Activated CD4-positive, alpha-beta memory T cell treated with anti-CD3 and anti-CD28 coated beads for 36 hours (primary cell): Measurements from ENCODE around the gene MUC5B. TPM values are rescaled to one million over a fixed set of nuclear protein-coding genes. Genes with fewer than 3 reads are reported as not detected.
"Not testable (repeated sequence)": the region's sequence is repeated elsewhere in the genome, so short reads cannot be mapped to it uniquely, and the experiment has no call there.

Experiments
- CTCF ChIA-PET: fragments of 350-600 bp; sonication (Branson Sonifier 250); formaldehyde crosslinking; loops from one replicate; lab custom pipeline; 2021; ENCODE audit warnings: antibody characterized with exemption, inconsistent platforms; lab: Charles Lee
- POLR2A ChIA-PET: fragments of 350-600 bp; sonication (Branson Sonifier 250); formaldehyde crosslinking; loops from one replicate; lab custom pipeline; 2021; ENCODE audit warnings: antibody characterized with exemption; lab: Charles Lee
- DNase-seq: peaks from one replicate; pipeline ENCODE4 v3.0.0-alpha.2; 2020
- H3K27ac Mint-ChIP-seq: one replicate; pipeline ENCODE4 v1.8.0; 2021; ENCODE audit warnings: mixed read lengths
- H3K27me3 Mint-ChIP-seq: one replicate; pipeline ENCODE4 v1.8.0; 2021; ENCODE audit warnings: mixed read lengths
- H3K36me3 Mint-ChIP-seq: one replicate; pipeline ENCODE4 v1.8.0; 2021; ENCODE audit warnings: mixed read lengths
- H3K4me1 Mint-ChIP-seq: one replicate; pipeline ENCODE4 v1.8.0; 2021; ENCODE audit warnings: low read depth, mixed read lengths
- H3K4me3 Mint-ChIP-seq: one replicate; pipeline ENCODE4 v1.8.0; 2021; ENCODE audit warnings: mild to moderate bottlenecking, mixed read lengths
- H3K9me3 Mint-ChIP-seq: one replicate; pipeline ENCODE4 v1.8.0; 2021; ENCODE audit warnings: mixed read lengths
- intact Hi-C: fragments of 100-400 bp; cut with micrococcal nuclease; formaldehyde crosslinking; loops from one replicate; pipeline ENCODE4 v1.15.1; 2023
- total RNA-seq, 2 experiments: library from RNA; stranded (reverse); gene quantifications; one replicate each; pipeline ENCODE4 v1.2.3, GENCODE V29; 2021

Gene MUC5B
- total RNA-seq, 2 experiments from 2014 or later = not detected

- H3K36me3 Mint-ChIP-seq, DNase-seq, intact Hi-C loops, H3K27me3 Mint-ChIP-seq, CTCF ChIA-PET, H3K27ac Mint-ChIP-seq, H3K9me3 Mint-ChIP-seq, H3K4me1 Mint-ChIP-seq, POLR2A ChIA-PET, H3K4me3 Mint-ChIP-seq: not testable (repeated sequence)
Observed at GRCh38 chr11:1244557-1244956, 21.7 kb downstream of the MUC5B start.

- H3K36me3 Mint-ChIP-seq, DNase-seq, H3K4me1 Mint-ChIP-seq, intact Hi-C loops, POLR2A ChIA-PET, H3K4me3 Mint-ChIP-seq, H3K27me3 Mint-ChIP-seq, H3K9me3 Mint-ChIP-seq, CTCF ChIA-PET, H3K27ac Mint-ChIP-seq: not testable (repeated sequence)
Observed at GRCh38 chr11:1245717-1246116, 22.9 kb downstream of the MUC5B start.

- H3K27me3 Mint-ChIP-seq, H3K4me1 Mint-ChIP-seq, intact Hi-C loops, POLR2A ChIA-PET, DNase-seq, H3K36me3 Mint-ChIP-seq, H3K27ac Mint-ChIP-seq, H3K9me3 Mint-ChIP-seq, CTCF ChIA-PET, H3K4me3 Mint-ChIP-seq: not testable (repeated sequence)
Observed at GRCh38 chr11:1246301-1246700, 23.4 kb downstream of the MUC5B start.

GRCh38 chr11:1247026-1247425, 24.2 kb downstream of the MUC5B start:
- H3K4me1 Mint-ChIP-seq, H3K36me3 Mint-ChIP-seq, CTCF ChIA-PET, H3K27me3 Mint-ChIP-seq, H3K9me3 Mint-ChIP-seq, POLR2A ChIA-PET, DNase-seq, H3K27ac Mint-ChIP-seq, intact Hi-C loops, H3K4me3 Mint-ChIP-seq: not testable (repeated sequence)

- H3K4me3 Mint-ChIP-seq, POLR2A ChIA-PET, H3K27ac Mint-ChIP-seq, H3K36me3 Mint-ChIP-seq, H3K4me1 Mint-ChIP-seq, DNase-seq, H3K9me3 Mint-ChIP-seq, CTCF ChIA-PET, H3K27me3 Mint-ChIP-seq, intact Hi-C loops: not testable (repeated sequence)
Observed at GRCh38 chr11:1248951-1249350, 26.1 kb downstream of the MUC5B start.

GRCh38 chr11:1250411-1250810, 27.5 kb downstream of the MUC5B start:
- H3K27ac Mint-ChIP-seq, DNase-seq, H3K36me3 Mint-ChIP-seq, H3K9me3 Mint-ChIP-seq, POLR2A ChIA-PET, CTCF ChIA-PET, H3K4me3 Mint-ChIP-seq, H3K27me3 Mint-ChIP-seq, intact Hi-C loops, H3K4me1 Mint-ChIP-seq: not testable (repeated sequence)

GRCh38 chr11:1251236-1251770, 28.4 kb downstream of the MUC5B start:
- intact Hi-C loops = no loop called here
- Mint-ChIP-seq H3K9me3 (no peaks in the 10 kb centered on the region), H3K4me1 (no peaks in the 10 kb centered on the region), H3K36me3 (no peaks in the 10 kb centered on the region), H3K27me3 (no peaks in the 10 kb centered on the region), H3K4me3 (no peak overlapping the region), H3K27ac (no peak overlapping the region)
- CTCF ChIA-PET = no interaction called here
- no peak for DNase-seq
- POLR2A ChIA-PET = no interaction called here

- no peak overlapping the region for H3K4me3 Mint-ChIP-seq
- intact Hi-C loops = no loop called here
Observed at GRCh38 chr11:1252371-1253102, 29.7 kb downstream of the MUC5B start.

GRCh38 chr11:1253103-1253485, 30.2 kb downstream of the MUC5B start:
- intact Hi-C loops = no loop called here
- Mint-ChIP-seq H3K36me3 (no peaks in the 10 kb centered on the region), H3K27me3 (no peaks in the 10 kb centered on the region), H3K9me3 (no peaks in the 10 kb centered on the region), H3K27ac (no peak overlapping the region), H3K4me3 (no peak overlapping the region), H3K4me1 (no peaks in the 10 kb centered on the region)
- ChIA-PET CTCF (no interaction called here), POLR2A (no interaction called here)
- no peak for DNase-seq

More at GRCh38 chr11:1252371-1253102, 29.7 kb downstream of the MUC5B start:
- ChIA-PET POLR2A (no interaction called here), CTCF (no interaction called here)
- Mint-ChIP-seq H3K4me1 (no peaks in the 10 kb centered on the region), H3K36me3 (no peaks in the 10 kb centered on the region), H3K9me3 (no peaks in the 10 kb centered on the region), H3K27me3 (no peaks in the 10 kb centered on the region), H3K27ac (no peak overlapping the region)
- DNase-seq = no peak

- intact Hi-C loops = no loop called here
- Mint-ChIP-seq H3K4me3 (no peak overlapping the region), H3K27me3 (no peaks in the 10 kb centered on the region), H3K36me3 (no peaks in the 10 kb centered on the region), H3K4me1 (no peaks in the 10 kb centered on the region), H3K27ac (no peak overlapping the region), H3K9me3 (no peaks in the 10 kb centered on the region)
- ChIA-PET POLR2A (no interaction called here), CTCF (no interaction called here)
- no peak for DNase-seq
Observed at GRCh38 chr11:1254086-1254648, 31.3 kb downstream of the MUC5B start.

- ChIA-PET POLR2A (no interaction called here), CTCF (no interaction called here)
- no peaks in the 10 kb centered on the region for H3K27me3 Mint-ChIP-seq
- no peaks in the 10 kb centered on the region for H3K9me3 Mint-ChIP-seq
- no peak overlapping the region for H3K27ac Mint-ChIP-seq
- H3K36me3 Mint-ChIP-seq = no peaks in the 10 kb centered on the region
- DNase-seq = no peak
- intact Hi-C loops = no loop called here
- H3K4me1 Mint-ChIP-seq = no peaks in the 10 kb centered on the region
- no peak overlapping the region for H3K4me3 Mint-ChIP-seq
Observed at GRCh38 chr11:1254733-1255132, 31.9 kb downstream of the MUC5B start.

- intact Hi-C loops = no loop called here
- Mint-ChIP-seq H3K9me3 (no peaks in the 10 kb centered on the region), H3K36me3 (no peaks in the 10 kb centered on the region), H3K4me3 (no peak overlapping the region), H3K4me1 (no peaks in the 10 kb centered on the region), H3K27me3 (no peaks in the 10 kb centered on the region), H3K27ac (no peak overlapping the region)
- POLR2A ChIA-PET = no interaction called here
- DNase-seq = no peak
- CTCF ChIA-PET = no interaction called here
Observed at GRCh38 chr11:1255151-1255550, 32.3 kb downstream of the MUC5B start.
